Stimulated activated CD8-positive, alpha-beta memory T cell treated with anti-CD3 and anti-CD28 coated beads, Interleukin-15, amount 100 ng/mL, for 1 hour (primary cell): ENCODE results near the gene MAP2K5.

Experiments used
- DNase-seq: peaks from one replicate; pipeline ENCODE4 v3.0.0-alpha.2; 2020; ENCODE audit warnings: low read depth

Gene MAP2K5

GRCh38 chr15:67559576-67559975 lies 17.1 kb downstream of the MAP2K5 start:
- DNase-seq: no peak

GRCh38 chr15:67560320-67560719 lies 17.8 kb downstream of the MAP2K5 start:
- no peak for DNase-seq

- no peak for DNase-seq
These were observed 20.6 kb downstream of the MAP2K5 start for GRCh38 chr15:67563092-67563491.

GRCh38 chr15:67564021-67564967 lies 21.8 kb downstream of the MAP2K5 start:
- DNase-seq: no peak

GRCh38 chr15:67564968-67565345 lies 22.5 kb downstream of the MAP2K5 start:
- no peak for DNase-seq

GRCh38 chr15:67569668-67570067 lies 27.2 kb downstream of the MAP2K5 start:
- no peak for DNase-seq

GRCh38 chr15:67570875-67571647 lies 28.6 kb downstream of the MAP2K5 start:
- DNase-seq: no peak

- DNase-seq: no peak
These were observed 29.3 kb downstream of the MAP2K5 start for GRCh38 chr15:67571648-67572415.

- no peak for DNase-seq
These were observed 30.7 kb downstream of the MAP2K5 start for GRCh38 chr15:67573194-67573593.

GRCh38 chr15:67575039-67575502 lies 32.6 kb downstream of the MAP2K5 start:
- DNase-seq: no peak

GRCh38 chr15:67578020-67578600 lies 35.6 kb downstream of the MAP2K5 start:
- DNase-seq: no peak

- no peak for DNase-seq
These were observed 36.7 kb downstream of the MAP2K5 start for GRCh38 chr15:67579164-67579563.

- DNase-seq: no peak
These were observed 37.5 kb downstream of the MAP2K5 start for GRCh38 chr15:67579967-67580366.

- DNase-seq: no peak
These were observed 41.7 kb downstream of the MAP2K5 start for GRCh38 chr15:67584157-67584556.

GRCh38 chr15:67585681-67586080 lies 43.2 kb downstream of the MAP2K5 start:
- no peak for DNase-seq

- no peak for DNase-seq
These were observed 44.8 kb downstream of the MAP2K5 start for GRCh38 chr15:67587331-67587730.

GRCh38 chr15:67587754-67588153 lies 45.3 kb downstream of the MAP2K5 start:
- DNase-seq: no peak

GRCh38 chr15:67590191-67590590 lies 47.7 kb downstream of the MAP2K5 start:
- DNase-seq: no peak

- DNase-seq: no peak
These were observed 49.7 kb downstream of the MAP2K5 start for GRCh38 chr15:67592245-67592644.

GRCh38 chr15:67593562-67593961 lies 51.1 kb downstream of the MAP2K5 start:
- DNase-seq: no peak

GRCh38 chr15:67594770-67595169 lies 52.3 kb downstream of the MAP2K5 start:
- no peak for DNase-seq

GRCh38 chr15:67595572-67595971 lies 53.1 kb downstream of the MAP2K5 start:
- DNase-seq: no peak
